Globus pallidus (tissue), 1 donor: Measurements from ENCODE around the gene TOR1AIP2.
A peak's percentile ranks its signal among the peaks of the same experiment; 100 is the strongest.
"Not testable (repeated sequence)": the region's sequence is repeated elsewhere in the genome, so short reads cannot be mapped to it uniquely, and the experiment has no call there.

Source experiments
- DNase-seq: peaks from one replicate; pipeline ENCODE4 v3.0.0-alpha.2; 2015; ENCODE audit warnings: low spot score

The TOR1AIP2 gene

GRCh38 chr1:179875596-179876299 lies 1.9 kb downstream of the TOR1AIP2 start:
- no peak for DNase-seq

GRCh38 chr1:179873438-179873851 lies 4.2 kb downstream of the TOR1AIP2 start:
- DNase-seq = no peak

- DNase-seq = no peak
Observed at GRCh38 chr1:179872558-179872957, 5.0 kb downstream of the TOR1AIP2 start.

GRCh38 chr1:179871940-179872339 lies 5.7 kb downstream of the TOR1AIP2 start:
- DNase-seq = no peak

GRCh38 chr1:179870870-179871269 lies 6.7 kb downstream of the TOR1AIP2 start:
- no peak for DNase-seq

- DNase-seq = peak; percentile 25
Observed at GRCh38 chr1:179867493-179868330, 9.9 kb downstream of the TOR1AIP2 start.

GRCh38 chr1:179866616-179867015 lies 11.0 kb downstream of the TOR1AIP2 start:
- DNase-seq = no peak

GRCh38 chr1:179865377-179865776 lies 12.2 kb downstream of the TOR1AIP2 start:
- DNase-seq = no peak

GRCh38 chr1:179860652-179861051 lies 17.0 kb downstream of the TOR1AIP2 start:
- no peak for DNase-seq

- no peak for DNase-seq
Observed at GRCh38 chr1:179857009-179857408, 20.6 kb downstream of the TOR1AIP2 start.

GRCh38 chr1:179856296-179856695 lies 21.3 kb downstream of the TOR1AIP2 start:
- no peak for DNase-seq

GRCh38 chr1:179855831-179856230 lies 21.8 kb downstream of the TOR1AIP2 start:
- not testable (repeated sequence) for DNase-seq

- DNase-seq = no peak
Observed at GRCh38 chr1:179853102-179853501, 24.5 kb downstream of the TOR1AIP2 start.

- no peak for DNase-seq
Observed at GRCh38 chr1:179848233-179848632, 29.4 kb downstream of the TOR1AIP2 start.

GRCh38 chr1:179840107-179840506 lies 37.5 kb downstream of the TOR1AIP2 start:
- DNase-seq = no peak

- DNase-seq = not testable (repeated sequence)
Observed at GRCh38 chr1:179836686-179837445, 40.7 kb downstream of the TOR1AIP2 start.

GRCh38 chr1:179831852-179832699 lies 45.5 kb downstream of the TOR1AIP2 start:
- DNase-seq = no peak

- no peak for DNase-seq
Observed at GRCh38 chr1:179831225-179831624, 46.4 kb downstream of the TOR1AIP2 start.

- DNase-seq = no peak
Observed at GRCh38 chr1:179828554-179829110, 49.0 kb downstream of the TOR1AIP2 start.

- no peak for DNase-seq
Observed at GRCh38 chr1:179826626-179827280, 50.9 kb downstream of the TOR1AIP2 start.
